DND-41 (cell line): Measurements from ENCODE around the gene PDGFB.

Source experiments
- CTCF ChIP-seq: IDR thresholded peaks from 2 replicates; pipeline ENCODE4 v1.5.1; 2012; ENCODE audit warnings: borderline replicate concordance, low read length, moderate library complexity, mild to moderate bottlenecking; ENCODE audit not compliant: poor library complexity, severe bottlenecking; ENCODE audit errors: extremely low read depth
- EZH2 ChIP-seq: IDR thresholded peaks from 3 replicates; pipeline ENCODE4 v1.6.1; 2012; ENCODE audit warnings: borderline replicate concordance, low read depth, mild to moderate bottlenecking, moderate library complexity, low read length, inconsistent platforms; ENCODE audit not compliant: severe bottlenecking

GRCh38 chr22:39209756-39210155, 35.0 kb downstream of the PDGFB start:
- no peak for TF ChIP-seq CTCF
- TF ChIP-seq EZH2: no peak
